MV-4-11 (cell line): ENCODE measurements around the gene CABLES1.
A peak's percentile ranks its signal among the peaks of the same experiment; 100 is the strongest.

Experiments
- DNase-seq: peaks from one replicate; lab custom pipeline; 2025; lab: John Stamatoyannopoulos, UW

The CABLES1 gene

GRCh38 chr18:23301972-23302371 lies 166.7 kb downstream of the CABLES1 start:
- DNase-seq, result no peak

- no peak for DNase-seq
These were observed 167.2 kb downstream of the CABLES1 start for GRCh38 chr18:23302511-23302850.

DNA sequence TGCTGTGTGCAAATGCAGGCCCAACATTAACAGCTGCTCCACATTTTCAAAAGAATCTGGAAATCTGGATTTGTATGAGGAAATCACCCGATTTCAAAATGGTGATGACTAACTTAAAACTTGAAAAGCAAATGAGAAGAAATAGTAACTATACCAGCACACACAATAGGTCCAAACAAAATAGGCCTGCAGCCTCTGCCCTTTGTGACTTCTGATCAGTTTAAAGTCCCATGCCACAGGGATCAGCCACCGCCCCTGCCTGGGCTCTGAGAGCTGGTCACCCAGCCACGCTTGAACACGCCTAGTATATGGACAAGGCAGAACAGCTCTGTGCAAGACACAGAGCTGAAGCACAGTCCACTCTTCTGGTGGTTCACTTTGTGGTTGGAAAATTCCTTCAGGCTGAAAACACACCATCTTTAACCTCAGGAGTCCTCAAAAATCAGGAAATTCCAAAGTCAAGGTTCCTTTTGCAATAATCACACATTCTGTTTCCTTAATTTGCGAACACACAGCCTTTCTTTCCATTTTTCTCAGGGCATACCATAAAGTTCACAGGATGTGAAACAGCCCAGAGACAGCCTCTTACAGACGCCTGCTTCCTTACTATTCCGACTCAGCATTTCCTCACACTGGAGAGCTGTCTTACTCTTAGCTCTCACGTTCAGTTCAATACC lies 167.7 kb downstream of the CABLES1 start:
- peak; percentile 14 for DNase-seq

DNA sequence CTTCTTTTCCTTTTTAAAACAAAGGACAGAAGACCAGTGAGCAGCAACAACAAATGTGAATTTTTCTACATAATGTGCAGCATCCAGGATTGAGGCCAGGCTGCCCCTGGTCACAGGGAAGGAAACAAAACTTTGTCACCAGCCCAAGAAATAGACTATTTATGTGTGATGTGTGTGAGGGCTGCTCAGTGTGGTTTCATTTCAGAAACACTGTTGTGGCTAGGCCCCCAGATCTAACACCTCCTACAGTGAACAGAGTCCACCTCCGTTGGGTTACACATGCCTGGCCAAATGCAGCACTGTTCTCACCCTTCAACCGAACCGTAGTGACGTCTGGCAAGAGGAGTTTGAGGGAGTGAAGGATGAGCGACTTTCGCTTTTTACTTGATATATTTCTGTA lies 171.5 kb downstream of the CABLES1 start:
- DNase-seq, result no peak

DNA sequence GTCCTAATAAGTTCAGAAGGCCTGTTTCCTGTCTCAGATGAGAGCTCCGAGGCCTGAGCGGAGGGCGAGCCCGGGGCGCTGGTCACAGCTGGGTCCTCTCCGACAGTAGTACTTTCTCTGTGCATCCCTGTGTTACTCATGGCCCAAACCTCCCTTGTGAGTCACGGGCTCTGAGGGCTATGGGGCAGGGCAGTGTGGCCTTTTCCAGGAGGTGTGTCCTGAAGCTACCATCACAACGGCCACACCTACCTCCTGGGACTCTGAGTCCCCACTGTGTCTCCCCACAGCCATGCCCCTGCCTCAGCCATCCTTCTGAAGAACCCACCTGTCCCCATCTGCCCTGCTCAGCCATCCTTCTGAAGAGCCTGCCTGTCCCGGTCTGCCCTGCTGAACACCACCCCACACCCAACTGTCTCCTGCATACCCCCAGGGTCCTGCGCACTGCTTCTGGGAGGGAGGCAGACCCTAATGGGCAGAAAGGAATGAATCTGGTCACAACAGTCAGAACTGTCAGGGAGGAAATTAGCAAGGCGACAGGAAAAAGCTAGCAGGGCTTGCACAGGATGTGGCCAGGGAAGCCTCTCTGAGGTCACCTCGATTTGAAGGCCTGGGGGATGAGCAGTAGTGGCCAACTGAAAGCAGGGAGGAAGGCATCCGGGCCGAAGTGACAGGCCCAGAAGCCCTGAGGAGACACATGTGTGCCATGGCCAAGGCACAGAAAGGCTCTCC lies 172.4 kb downstream of the CABLES1 start:
- DNase-seq, result peak; percentile 59
